Stimulated activated CD4-positive, alpha-beta T cell treated with anti-CD3 and anti-CD28 coated beads, Interleukin-15, amount 100 ng/mL, for 48 hours (primary cell): ENCODE measurements around the gene SLC7A5.
"Not testable (repeated sequence)": the region's sequence is repeated elsewhere in the genome, so short reads cannot be mapped to it uniquely, and the experiment has no call there.

Source experiments
- DNase-seq, 2 donors: peaks; one replicate each; pipeline ENCODE4 v3.0.0-alpha.2; 2020; ENCODE audit warnings: low read depth in 2 of 2

SLC7A5 gene

DNA sequence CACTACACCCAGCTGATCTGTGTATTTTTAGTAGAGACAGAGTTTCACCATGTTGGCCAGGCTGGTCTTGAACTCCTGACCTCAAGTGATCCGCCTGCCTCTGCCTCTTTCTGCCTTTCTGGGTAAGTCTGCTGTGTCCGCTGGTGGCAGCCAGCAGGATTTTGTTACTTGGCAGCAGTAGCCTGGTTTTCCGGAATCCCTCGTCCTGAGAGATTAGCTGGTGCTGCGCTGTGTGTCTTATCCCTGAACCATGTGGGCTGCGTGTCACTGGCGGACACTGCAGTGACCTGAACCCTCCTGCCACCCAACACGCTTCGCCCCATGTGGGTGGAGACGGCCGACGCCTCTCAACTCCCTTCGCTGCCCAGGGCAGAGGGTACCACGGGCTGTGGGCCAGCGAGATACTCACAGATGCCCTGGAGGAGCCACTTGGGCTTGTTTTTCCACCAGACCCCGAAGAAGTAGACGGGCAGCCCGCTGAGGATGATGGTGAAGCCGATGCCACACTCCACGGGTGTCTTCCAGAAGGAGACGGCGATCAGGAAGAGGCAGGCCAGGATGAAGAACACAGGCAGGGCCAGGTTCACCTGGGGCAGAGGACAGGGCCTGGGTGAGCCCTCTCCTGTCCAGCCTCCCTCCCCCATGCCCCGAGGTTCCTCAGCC, 35.2 kb downstream of the SLC7A5 start:
- DNase-seq: no peak

DNA sequence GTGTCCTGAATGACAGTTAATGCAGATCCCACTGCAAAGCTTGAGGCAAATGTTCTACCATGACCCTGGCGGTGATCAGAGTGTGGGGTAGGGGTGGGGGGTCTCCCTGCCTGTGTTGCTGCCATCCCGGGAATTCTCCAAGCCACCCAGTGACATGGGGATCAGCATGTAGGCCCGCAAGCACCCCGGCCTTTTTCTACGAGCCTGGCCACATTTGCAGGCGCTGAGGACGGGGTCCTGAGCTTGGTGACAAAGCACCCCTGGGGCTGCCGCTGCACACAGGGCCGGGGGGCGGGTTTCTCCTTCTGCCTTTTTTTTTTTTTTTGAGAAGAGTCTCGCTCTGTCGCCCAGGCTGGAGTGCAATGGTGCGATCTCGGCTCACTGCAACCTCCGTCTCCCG, 35.8 kb downstream of the SLC7A5 start:
- DNase-seq: no peak

DNA sequence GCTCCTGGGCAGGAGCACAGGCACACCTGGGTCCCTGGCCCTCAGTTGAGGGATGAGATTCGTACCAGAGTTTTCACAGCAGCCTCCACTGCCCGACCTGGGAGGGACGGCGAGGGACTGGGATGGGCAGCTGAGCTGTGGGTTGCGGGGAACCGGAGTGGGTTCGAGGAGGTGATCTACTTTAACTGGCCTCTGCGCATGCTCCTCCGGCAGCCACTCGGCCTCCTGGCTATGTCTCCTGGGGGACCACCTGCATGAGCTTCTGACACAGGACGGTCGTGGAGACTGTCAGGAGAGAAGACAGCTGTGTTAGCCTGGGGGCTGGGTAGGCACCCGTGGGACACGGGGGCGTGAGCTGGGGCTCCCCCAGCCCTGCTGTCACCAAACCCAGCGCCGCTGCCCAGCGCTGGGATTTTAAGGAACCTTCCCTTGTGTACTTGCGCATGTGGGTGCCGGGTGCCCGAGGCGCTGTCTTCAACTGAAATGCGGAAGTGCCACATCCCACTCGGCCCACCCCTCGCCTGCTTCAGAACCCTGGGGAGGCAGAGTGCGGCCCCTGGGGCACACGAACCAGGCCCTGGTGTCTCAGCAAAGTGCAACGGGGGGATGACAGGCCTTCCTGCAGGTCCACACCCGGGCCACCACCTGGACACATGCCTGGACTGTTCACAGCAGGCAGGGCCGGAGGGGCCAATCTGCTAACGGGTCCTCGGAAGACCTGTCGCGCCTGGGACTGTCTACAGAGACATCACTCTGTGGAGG, 36.4 kb downstream of the SLC7A5 start:
- no peak for DNase-seq

DNA sequence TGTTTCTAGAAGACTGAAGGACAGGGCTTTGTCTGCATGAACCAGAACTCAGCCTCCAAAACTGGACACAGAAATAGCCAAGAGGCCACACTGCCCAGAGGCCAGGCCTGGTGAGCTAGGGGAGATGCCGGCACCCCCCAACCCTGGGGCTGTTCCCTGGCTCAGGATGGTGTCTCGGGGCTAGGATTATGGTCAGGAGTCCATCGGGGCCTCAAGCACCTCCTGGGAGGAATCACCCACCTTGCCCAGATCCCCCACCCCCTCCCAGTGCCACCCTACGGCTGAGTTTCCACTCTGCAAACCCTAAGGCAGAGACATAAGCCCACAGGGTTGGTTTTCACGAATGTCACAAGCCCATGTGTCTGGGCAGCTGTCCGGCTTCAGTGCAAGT, 37.2 kb downstream of the SLC7A5 start:
- no peak for DNase-seq

DNA sequence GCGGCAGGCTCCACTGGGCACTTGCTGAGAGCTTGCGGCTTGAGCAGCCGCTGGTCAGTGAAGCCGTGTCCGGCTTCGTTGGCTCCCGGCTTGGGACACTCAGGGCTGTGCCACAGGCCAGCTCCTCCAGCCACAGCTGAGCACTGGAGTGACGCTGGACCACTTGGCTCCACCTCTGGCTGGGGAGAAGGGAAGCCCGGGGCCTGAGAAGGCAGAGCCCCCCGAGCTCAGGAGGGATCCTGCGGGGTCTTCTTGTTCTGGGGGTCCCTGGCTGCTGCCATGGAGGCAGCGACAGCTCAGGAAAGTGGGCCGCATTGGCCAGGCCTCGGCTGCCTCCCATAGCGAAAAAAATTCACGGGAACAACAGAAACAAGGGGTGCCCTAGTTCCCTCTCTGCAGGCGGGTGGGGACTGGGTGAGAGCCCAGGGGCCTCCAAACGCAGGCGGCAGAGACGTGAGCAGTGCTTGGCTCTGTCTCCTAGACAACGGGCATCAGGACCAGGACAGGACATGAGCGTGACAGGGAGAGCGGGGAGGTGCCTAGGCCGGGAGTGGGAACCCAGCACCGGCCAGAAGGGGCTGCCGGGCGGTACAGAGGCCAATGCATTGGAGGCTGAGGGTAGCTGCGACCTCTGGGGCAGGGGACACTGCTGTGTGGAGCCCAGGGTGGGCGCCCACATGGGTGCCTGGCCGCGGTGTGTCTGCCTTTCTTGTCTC, 37.7 kb downstream of the SLC7A5 start:
- DNase-seq: no peak

DNA sequence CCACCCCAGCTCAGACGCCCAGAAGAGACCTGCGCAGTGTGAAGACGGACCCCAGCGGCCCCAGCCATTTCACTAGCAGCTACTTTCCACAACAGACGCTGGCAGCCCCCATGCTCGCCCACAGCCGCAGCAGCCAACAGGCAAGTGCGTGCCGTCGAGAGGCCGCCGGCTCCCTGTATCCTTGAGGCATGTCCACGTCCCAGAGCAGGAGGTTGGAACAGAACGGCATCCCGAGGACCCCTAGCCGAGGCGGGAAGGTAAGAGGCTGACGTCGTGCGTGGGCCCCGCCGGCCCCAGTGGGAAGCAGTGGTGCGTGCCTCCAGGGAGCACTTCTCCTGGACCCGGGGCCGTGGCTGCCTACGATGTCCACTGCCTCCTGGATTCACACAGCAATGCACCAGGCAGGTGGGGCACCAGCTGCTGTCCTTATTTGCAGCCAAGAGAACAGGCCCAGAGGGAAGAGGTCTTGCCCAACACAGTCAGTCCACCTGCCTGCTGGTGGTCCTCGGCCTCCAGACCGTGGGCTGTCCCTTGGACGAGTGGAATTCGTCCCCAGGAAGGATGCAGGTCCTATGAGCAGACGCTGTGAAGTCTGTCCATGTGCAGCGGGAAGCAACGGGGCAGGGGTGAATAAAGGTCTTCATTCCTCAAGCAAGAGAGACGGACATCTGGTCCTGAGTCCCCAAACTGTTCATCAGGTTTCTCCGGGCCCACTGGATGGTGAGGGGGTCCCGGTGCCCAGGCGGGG, 38.5 kb downstream of the SLC7A5 start:
- no peak for DNase-seq

DNA sequence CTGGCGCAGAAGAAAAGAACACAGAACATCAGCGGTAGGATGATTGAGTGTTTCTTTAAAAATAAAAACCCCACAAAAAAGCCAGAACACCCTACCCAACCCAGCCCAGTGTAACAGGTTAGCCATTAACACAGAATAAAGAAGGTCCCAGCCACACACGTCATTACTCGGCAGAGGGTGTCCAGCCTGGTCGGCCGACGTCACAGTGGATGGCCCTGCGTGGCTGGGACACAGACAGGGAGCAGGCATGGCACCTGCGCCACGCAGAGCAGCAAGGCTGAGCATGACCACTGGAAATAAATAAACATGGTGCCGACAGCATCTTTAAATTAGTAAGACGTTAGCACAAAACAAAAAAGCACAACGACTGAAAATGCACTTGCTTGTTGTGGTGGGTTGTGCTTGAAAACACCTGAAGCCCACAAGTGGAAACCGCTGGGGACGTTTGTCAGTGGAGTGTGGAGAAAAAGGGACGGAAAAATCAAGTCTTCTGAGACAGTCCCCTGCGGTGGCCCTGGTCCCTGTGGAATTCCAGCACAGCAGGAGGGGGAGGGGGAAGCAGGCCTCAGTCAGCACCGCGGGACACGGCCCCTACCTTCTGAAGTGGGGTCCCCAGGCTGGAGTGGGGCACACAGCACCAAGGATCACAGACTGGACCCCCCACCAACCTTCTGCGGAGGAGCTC, 39.2 kb downstream of the SLC7A5 start:
- DNase-seq: no peak

DNA sequence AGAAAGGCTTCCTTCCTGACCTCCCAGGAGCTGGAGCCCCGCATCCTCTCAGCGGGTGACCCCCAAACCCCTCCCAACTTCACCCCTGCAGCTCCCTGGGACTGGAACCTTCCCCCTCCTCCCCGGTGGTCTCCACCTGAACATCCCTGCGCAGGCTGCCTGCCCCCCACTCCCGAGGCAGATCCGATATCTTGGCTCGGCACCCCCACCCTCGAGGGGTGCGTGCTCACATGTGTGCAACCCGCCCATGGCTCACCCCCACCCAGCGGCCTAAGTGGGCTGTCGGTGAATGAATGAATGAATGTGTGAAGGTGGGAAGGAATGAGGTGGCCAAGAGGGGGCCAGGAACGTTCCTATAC, 39.7 kb downstream of the SLC7A5 start:
- DNase-seq: no peak

DNA sequence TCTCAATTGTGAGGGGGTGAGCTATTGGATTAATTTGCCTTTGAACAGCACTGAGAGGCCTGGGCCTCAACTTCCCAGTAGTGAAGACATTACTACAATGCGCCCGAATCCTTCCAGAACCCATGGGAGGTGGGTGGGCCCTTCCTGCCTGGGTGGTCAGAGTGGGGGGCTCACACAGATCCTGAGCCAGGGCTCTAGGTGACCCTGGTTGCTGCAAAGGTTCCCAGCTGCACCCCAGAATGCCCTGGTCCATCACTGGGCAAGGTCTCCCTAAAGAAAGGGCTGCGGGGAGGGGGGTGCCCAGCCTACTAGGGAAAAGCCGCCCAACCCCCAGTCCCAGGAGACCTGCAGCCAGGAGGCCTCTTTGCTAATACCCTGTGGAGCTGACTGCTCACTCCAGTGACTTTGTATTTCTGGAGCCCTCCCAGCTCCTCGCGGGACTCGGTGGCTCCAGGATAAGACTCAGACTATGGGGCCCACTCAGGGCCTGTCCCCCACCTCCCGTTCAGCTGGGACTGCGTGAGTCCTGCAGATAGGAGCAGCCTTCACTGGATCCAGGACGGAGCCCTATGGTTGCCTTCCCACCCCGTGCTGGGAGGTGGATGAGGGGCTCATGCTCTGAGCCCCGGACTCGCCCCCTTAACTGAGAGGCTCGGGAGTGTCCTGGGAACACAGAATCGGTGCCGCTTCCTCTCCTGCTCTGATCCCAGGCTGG, 40.2 kb downstream of the SLC7A5 start:
- no peak for DNase-seq

DNA sequence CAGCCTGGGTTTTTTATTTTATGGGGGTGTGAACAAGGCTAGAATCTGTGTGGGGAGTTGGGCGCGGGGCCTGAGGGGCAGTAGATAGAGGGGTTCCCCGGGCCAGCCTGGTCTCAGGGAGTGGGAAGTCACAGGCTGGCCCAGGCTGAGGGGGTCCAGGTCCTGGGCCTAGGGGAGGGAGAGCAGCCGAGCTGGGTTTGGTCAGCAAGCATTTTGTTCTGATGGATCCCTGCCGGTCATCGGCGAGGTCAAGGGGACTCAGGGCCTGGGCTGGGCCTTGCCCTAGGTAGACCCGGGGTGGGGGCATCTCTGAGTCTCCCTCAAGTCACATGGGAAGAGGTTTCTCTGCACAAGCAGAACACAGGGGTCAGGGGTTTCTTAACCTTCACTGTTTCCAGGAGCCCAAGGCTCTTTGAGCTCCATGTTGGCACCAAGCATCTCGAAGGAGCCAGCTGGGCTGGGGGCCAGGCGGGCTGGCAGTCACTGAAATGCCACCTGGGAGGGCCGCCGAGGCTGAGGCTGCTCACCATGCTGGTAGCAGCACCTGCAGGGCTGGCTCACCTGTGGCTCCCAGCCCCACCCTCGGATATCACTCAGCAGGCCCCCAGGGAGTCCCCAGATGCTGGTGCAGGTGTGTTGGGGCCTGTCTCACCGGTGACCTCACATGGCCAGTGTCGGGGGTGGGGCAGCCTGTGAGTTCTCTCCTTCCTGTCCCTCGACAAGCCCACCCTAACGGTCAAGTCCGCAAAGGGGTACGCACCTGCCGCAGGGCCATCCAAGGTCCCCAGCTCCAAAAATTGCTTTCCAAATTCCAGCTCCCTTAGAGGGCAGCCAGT, 41.0 kb downstream of the SLC7A5 start:
- DNase-seq: no peak

DNA sequence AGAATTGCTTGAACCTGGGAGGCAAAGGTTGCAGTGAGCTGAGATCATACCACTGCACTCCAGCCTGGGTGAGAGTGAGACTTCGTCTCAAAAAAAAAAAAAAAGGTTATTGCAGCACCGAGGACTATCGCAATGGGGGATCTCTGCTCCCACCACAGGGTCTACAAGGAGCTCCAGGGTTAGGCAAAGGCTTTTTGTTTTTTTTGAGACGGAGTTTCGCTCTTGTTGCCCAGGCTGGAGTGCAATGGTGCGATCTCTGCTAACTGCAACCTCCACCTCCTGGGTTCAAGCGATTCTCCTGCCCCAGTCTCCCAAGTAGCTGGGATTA, 41.8 kb downstream of the SLC7A5 start:
- DNase-seq: not testable (repeated sequence)

DNA sequence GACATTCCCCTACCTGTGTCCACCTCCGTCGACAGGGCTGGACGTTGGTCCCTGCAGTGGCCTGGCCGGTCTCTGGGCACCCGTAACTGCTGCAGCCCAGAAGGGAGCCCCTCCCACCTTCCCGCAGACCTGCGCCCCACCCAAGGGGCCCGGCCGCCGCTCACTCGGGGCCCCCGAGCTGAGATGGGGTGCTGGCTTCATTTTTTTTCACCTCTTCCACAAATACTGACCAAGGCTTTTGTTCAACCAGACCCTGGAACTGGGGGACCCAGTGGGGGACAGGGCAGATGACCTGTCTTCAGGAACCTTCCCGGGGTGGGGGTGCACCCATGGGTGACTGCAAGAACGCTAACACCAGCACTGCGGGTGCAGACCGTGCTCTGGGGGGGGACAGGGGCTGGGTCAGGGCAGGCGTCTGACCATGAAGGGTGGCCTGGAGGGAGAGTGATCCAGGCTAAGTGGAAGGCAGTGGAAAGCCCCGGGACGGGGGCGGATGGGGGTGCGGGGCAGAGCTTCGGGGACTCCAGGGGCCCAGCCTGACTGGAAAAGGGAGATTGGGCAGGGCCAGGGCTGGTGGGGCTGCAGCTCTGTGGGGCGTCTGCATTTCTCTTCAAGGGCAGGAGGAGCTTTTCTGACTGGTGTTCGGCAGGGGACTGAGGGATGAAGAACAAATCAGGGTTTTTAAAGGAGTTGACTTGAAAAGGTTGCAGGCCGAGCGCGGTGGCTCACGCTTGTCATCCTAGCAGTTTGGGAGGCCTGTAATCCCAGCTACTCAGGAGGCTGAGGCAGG, 42.3 kb downstream of the SLC7A5 start:
- no peak for DNase-seq

DNA sequence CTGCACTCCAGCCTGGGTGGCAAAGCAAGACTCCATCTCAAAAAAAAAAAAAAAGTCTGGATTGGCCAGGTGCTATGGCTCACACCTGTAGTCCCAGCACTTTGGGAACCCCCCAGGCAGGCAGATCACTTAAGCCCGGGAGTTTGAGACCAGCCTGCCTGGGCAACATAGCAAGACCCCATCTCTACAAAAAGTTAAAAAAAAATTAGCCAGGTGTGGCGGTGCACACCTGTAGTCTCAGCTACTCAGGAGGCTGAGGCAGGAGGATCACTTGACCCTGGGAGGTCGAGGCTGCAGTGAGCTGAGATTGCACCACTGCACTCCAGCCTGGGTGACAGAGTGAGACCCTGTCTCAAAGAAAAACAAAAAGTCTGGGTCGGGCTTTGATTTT, 42.9 kb downstream of the SLC7A5 start:
- DNase-seq: not testable (repeated sequence)

DNA sequence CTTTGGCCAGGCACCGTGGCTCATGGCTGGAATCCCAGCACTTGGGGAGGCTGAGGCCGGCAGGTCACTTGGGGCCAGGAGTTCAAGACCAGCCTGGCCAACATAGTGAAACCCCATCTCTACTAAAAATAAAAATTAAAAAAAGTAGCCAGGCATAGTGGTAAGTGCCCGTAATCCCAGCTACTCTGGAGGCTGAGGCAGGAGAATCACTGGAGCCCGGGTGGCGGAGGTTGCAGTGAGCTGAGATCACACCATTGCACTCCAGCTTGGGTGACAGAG, 43.5 kb downstream of the SLC7A5 start:
- not testable (repeated sequence) for DNase-seq

DNA sequence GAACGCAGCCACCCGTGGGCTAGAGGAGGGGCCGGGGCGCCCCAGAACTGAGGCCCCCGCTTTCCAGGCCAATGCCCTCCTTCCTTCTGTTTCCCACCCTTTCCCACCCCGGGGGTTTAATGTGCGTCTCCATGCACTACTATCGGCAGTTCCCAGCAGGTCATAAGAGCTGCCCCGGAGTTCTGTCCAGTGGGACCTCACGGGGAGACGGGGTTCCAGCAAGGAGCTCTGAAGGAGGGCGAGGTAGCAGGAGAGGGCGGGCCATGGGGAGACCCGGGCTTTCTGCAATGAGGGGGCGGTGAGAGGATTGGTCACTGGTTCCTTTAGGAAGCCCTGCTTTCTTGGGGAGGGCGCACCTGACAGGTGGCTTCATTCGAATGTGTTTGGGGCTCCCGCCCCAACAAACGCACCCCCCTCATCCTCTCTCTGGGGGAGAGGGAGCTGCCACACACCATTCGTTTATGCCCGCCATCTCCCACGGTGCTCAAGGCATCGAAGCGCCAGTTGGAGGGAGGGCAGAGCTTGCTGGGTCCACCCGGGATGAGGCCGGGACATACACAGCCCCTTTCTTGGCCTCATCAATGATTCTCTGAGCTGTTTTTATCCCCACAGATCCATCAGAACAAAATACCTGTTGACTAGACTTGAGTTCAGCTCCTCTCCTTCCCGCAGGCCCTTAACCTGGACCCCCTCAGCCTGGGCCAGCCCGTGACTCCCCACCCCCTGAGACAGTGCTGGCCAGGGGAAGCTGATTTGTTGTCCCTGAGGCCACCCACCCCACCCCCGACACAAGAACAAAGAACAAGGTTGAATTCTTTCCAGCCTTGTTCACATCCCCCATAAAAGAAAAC, 44.1 kb downstream of the SLC7A5 start:
- DNase-seq: no peak

DNA sequence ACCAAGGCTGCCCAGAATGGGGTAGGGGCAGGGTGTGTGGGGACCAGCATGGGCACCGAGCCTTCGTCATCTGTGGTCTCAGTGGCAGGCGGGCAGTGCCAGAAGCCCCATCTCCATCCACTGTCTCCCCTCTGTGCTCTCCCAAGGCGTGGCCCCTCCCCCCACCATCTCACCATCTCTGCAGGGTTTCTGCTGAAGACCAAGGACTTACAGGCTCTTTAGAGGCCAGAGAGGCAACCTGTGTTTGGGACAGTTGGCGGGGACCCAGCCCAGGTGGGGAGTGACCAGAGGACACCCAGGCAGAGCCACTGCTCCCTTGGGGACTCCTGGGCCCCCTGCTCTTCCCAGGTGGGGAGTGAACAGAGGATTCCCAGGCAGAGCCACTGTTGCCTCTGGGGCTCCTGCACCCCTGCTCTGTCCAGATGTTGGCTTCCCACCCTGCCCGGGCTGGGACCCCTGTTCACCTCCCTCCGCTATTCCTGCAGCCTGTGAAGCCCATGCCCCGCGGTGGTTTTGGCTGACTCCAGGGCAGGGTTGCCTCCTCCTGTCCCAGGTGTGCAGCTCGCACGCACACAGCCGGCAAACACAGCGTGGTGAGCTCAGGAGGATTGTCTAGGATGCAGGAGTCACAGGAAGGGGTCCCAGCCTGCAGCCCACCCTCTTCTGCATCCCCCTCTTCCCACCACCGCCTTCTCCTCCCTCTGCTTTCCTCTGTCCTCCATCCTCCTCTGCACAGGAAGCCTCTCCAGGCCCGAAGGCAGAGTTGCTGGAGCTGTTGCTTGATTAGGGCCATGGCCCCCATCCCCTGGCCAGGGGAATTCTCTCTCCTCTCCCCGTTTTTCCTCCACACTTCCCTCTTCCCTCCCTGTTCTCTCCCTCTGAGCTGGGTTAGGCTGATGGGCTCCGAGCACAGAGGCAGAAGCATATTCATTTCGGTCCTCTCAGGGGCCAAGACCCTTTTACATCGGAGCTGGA, 45.0 kb downstream of the SLC7A5 start:
- no peak for DNase-seq

DNA sequence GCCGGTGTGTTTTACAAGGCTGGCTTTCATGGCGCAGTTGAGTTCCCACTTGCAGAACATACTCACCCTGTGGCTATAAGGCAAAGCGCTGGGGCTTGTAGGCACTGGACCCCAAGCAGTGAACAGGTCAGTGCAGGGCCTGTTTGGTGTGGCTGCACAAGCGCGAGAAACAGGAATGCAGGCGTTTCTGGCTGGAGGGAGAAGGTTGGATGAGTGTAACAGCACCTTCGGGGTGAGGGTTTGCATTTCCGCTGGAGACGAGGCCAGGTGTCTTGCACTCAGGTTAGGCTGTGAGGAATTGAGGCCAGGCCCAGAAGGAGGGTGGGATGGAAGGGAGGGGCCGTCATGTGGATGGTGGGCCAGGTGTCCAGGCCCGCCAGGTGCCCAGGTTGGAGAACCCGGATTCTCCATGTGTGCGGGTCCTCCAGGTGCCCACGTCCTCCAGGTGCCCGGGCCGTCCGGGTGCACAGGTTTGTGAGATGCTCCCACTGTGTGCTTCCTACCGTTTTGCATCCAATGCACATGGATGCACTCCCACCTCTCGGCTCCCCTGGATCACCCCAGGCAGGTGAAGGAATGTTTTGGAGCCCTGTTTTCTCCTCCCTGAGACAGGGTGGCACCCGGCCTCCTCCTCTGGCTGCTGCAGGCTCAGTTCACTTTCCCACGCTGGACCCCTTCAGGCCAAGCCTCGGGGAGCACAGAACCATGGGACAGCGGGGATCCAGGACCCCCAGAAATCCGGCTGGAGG, 46.0 kb downstream of the SLC7A5 start:
- DNase-seq: no peak
